Ovary (tissue), 9 donors: ENCODE results near the gene FAM98B. TPM values are rescaled to one million over a fixed set of nuclear protein-coding genes. Genes with fewer than 3 reads are reported as not detected.

Experiments used
- DNase-seq, 5 donors: peaks; one replicate each; pipeline ENCODE4 v3.0.0-alpha.2; 2019 to 2020
- H3K27ac ChIP-seq, 2 donors: fragments of 200-600 bp; one replicate each; pipeline versions ENCODE4 v1.5.1 to v1.8.0; 2019 to 2022
- H3K27me3 ChIP-seq: fragments of 200-600 bp; one replicate; pipeline ENCODE4 v1.8.0; 2022
- H3K36me3 ChIP-seq: fragments of 200-600 bp; sonication (generic); one replicate; pipeline ENCODE4 v1.5.1; 2019
- H3K4me1 ChIP-seq: one replicate; pipeline ENCODE4 v1.8.1; 2013; ENCODE audit warnings: mild to moderate bottlenecking, moderate library complexity; ENCODE audit not compliant: insufficient read depth
- H3K4me3 ChIP-seq: fragments of 200-600 bp; sonication (generic); one replicate; pipeline ENCODE4 v1.5.1; 2017
- H3K9me3 ChIP-seq, 2 donors: fragments of 200-600 bp in 1 of 2; sonication (generic) in 1 of 2; one replicate each; pipeline versions ENCODE4 v1.5.1 to v1.8.1; 2013 to 2019; ENCODE audit warnings: mild to moderate bottlenecking in 1 of 2, moderate library complexity in 1 of 2
- EP300 ChIP-seq: sonication (generic); formaldehyde crosslinking; IDR thresholded peaks from one replicate; pipeline ENCODE4 v1.6.1; 2017; ENCODE audit warnings: antibody characterized with exemption
- POLR2A ChIP-seq: fragments of 450-650 bp; IDR thresholded peaks from one replicate; pipeline ENCODE4 v1.6.1; 2017; ENCODE audit warnings: antibody characterized with exemption, mild to moderate bottlenecking, moderate library complexity
- WGBS, 3 donors: extraction: QIAGEN DNeasy Blood & Tissue Kit in 1 of 3; methylation state at CpG; one replicate each; pipeline versions ENCODE4 v1.1.5 to v1.1.7; 2013 to 2017; 5-methylcytosine and 5-hydroxymethylcytosine counted together
- intact Hi-C, 4 donors: fragments of 100-400 bp; cut with DNase I; formaldehyde crosslinking; loops; one replicate each; pipeline versions ENCODE4 v1.11.0 to v1.15.1; 2022 to 2023
- polyA plus RNA-seq, 2 donors: library from polyadenylated mRNA; stranded (reverse); fragments of 200-250 nt in 1 of 2; fragments of 350-450 nt in 1 of 2; fragmentation: Illumina TruSeq in 1 of 2; extraction: RNeasy Lipid Tissue Mini Kit (QIAGEN cat#74804) in 1 of 2; gene quantifications; one replicate each; pipeline ENCODE4 v1.2.3, GENCODE V29; 2013 to 2014
- total RNA-seq, 7 donors: library from RNA; depleted of rRNA in 2 of 7; stranded (reverse); fragments of >200 nt in 2 of 7; fragmentation: NEBNext Ultra II Directional in 3 of 7; extraction: Animal tissue kit (Norgen Biotek cat#: 25700) in 3 of 7; gene quantifications; one replicate each; pipeline versions ENCODE4 v1.1.0 to v1.2.4, GENCODE V29; 2016 to 2023
- TF ChIP-seq, protein P1 (sequence below), 3 donors: fragments of 450-650 bp in 2 of 3; fragments of 200-600 bp in 1 of 3; IDR thresholded peaks; one replicate each; pipeline versions ENCODE4 v1.5.1 to v1.8.0; 2016 to 2022; ENCODE audit warnings: antibody characterized with exemption in 3 of 3, mild to moderate bottlenecking in 1 of 3
- donor health status: DM: no; HTN: no; CAD: no; lungs with moderate emphysema.
- donor health status: DM: no; HTN: no; CAD: no.
- donor health status: Bipolar disorder and iron deficiency.
- donor health status: DM: yes; HTN: yes; CAD: no.
- donor health status: DM: no; HTN: no; CAD: no.
- donor health status: DM: yes; HTN: yes; CAD: no.

Gene FAM98B
- total and polyA plus RNA-seq, 9 donors = 9.4 to 35.3 (median 19.8) TPM

DNA sequence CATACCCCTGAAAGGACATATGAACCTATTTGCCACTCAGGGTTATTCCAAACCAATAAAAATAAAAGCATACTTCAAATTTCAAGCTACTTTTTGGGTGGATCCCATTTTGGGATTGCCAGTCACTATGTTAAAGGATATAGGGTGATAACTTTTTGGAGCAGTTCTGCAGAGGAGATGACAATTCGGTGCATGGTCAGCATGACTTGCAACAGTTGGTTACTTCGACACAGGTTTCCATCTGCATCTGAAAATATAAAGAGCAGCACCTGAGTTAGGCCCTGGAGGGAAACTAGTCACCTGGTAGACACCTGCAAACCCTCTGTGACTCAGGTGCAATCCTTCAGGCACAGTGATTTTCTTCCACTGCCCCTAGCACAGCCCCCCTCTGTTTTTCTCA is 72.2 kb downstream of the FAM98B start:
- Histone ChIP-seq H3K27ac (no peak overlapping the region), H3K4me1 (no peaks in the 10 kb centered on the region), H3K4me3 (no peak overlapping the region), H3K27me3 (no peaks in the 10 kb centered on the region), H3K9me3 (no peaks in the 10 kb centered on the region), H3K36me3 (no peaks in the 10 kb centered on the region)
- 85 to 93% (median 85%) methylated on average over 2 of the region's 2 CpGs for WGBS, 3 donors
- DNase-seq = no peak
- no peak for TF ChIP-seq EP300
- TF ChIP-seq POLR2A = no peak
- TF ChIP-seq, protein P1, sequence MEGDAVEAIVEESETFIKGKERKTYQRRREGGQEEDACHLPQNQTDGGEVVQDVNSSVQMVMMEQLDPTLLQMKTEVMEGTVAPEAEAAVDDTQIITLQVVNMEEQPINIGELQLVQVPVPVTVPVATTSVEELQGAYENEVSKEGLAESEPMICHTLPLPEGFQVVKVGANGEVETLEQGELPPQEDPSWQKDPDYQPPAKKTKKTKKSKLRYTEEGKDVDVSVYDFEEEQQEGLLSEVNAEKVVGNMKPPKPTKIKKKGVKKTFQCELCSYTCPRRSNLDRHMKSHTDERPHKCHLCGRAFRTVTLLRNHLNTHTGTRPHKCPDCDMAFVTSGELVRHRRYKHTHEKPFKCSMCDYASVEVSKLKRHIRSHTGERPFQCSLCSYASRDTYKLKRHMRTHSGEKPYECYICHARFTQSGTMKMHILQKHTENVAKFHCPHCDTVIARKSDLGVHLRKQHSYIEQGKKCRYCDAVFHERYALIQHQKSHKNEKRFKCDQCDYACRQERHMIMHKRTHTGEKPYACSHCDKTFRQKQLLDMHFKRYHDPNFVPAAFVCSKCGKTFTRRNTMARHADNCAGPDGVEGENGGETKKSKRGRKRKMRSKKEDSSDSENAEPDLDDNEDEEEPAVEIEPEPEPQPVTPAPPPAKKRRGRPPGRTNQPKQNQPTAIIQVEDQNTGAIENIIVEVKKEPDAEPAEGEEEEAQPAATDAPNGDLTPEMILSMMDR (IDR thresholded peaks at IDR 0.05) = no peak
- intact Hi-C loops = no loop called here

DNA sequence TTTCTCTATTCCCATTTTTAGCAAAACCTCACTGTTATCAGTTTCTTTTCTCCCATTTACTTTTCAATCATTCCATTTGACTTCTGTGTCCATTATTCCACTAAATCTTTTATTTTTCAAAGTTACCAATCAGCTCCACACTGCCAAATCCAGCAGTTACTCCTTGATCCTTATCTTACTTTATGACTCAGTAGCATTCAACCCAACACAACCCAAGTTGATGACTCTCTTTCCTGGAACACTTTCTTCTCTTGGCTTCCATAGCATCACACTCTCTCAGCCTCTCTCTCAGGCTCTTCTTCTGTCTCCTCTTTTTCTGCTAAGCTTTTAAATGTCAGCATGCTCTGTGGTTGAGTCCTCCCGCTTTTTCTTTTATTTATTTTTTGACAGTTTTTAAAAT is 74.4 kb downstream of the FAM98B start:
- TF ChIP-seq, protein P1 (IDR thresholded peaks at IDR 0.05) = no peak
- TF ChIP-seq POLR2A = no peak
- no peak for TF ChIP-seq EP300
- 70 to 83% (median 79%) methylated on average over 1 of the region's 1 CpG for WGBS, 3 donors
- H3K27me3 ChIP-seq = no peaks in the 10 kb centered on the region
- H3K4me3 ChIP-seq = no peak overlapping the region
- intact Hi-C loops = no loop called here
- H3K4me1 ChIP-seq = no peaks in the 10 kb centered on the region
- DNase-seq = no peak
- H3K36me3 ChIP-seq = no peaks in the 10 kb centered on the region
- H3K9me3 ChIP-seq = no peaks in the 10 kb centered on the region
- no peak overlapping the region for H3K27ac ChIP-seq

DNA sequence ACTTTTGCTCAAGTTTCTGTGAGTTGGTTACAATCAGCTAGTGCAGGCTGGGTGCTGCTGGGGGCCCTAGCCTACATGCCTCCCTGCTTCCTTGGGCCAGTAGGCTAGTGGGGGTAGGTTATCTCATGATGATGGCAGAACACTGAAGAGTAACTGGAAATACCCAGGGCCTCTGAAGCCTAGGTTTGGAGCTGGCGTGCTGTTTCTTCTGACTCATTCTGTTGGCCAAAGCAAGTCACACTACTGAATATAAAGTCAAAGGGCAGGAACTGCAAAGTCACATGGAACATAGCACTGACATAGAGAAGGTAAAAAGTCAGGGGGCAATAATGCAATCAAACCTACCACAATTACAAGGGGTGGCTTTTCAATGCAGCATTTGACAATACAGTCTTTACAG is 76.2 kb downstream of the FAM98B start:
- H3K4me1 ChIP-seq = no peaks in the 10 kb centered on the region
- TF ChIP-seq POLR2A (no peak), EP300 (no peak)
- TF ChIP-seq, protein P1 (IDR thresholded peaks at IDR 0.05) = no peak
- H3K27me3 ChIP-seq = no peaks in the 10 kb centered on the region
- H3K4me3 ChIP-seq = no peak overlapping the region
- intact Hi-C loops = no loop called here
- no peak overlapping the region for H3K27ac ChIP-seq
- H3K36me3 ChIP-seq = no peaks in the 10 kb centered on the region
- DNase-seq = no peak
- H3K9me3 ChIP-seq = no peaks in the 10 kb centered on the region
- WGBS, 3 donors = 86 to 96% (median 89%) methylated on average over 1 of the region's 1 CpG

DNA sequence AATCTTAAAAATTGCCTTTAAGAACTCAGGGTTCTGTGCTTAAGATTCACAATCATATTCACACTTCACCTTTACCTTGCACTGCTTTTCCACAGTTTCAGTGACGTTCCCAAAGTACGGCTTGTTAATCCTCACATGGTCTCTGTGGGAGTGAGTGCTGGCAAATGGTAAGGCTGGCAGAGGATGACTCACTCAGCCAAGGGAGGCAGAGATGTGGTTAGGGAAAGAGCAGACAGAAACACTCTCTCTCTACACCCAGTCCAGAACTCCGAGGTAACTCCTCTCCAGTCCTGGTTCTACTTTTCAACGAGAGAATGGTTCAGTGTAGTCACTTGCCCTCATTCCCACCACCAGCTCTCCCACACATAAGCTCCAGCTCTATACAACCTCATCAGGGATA is 77.6 kb downstream of the FAM98B start:
- H3K36me3 ChIP-seq = no peaks in the 10 kb centered on the region
- H3K9me3 ChIP-seq = no peaks in the 10 kb centered on the region
- DNase-seq = no peak
- no peak overlapping the region for H3K4me3 ChIP-seq
- TF ChIP-seq POLR2A (no peak), EP300 (no peak)
- TF ChIP-seq, protein P1 (IDR thresholded peaks at IDR 0.05) = no peak
- H3K4me1 ChIP-seq = no peaks in the 10 kb centered on the region
- H3K27ac ChIP-seq = no peak overlapping the region
- H3K27me3 ChIP-seq = no peaks in the 10 kb centered on the region
- intact Hi-C loops = no loop called here
- WGBS, 3 donors = 48 to 66% (median 57%) methylated on average over 4 of the region's 4 CpGs

DNA sequence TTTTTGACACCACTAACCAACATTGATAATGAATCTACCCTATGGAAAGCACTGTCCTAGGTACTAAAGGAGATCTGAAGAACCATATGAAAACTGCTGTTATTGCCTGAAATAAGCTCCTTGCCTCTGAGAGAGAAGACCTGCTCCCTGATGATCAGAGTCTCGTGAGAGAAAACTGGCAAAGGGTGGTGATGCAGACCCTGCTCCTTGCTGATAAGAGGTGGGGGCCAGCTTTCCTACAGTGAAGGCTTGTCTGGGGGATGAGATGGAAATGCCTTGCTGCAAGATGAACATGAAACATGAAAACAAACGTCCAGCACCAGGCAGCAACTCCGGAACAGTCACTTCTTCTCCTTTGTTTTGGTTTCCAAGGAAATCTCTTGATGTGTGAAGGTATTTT is 78.8 kb downstream of the FAM98B start:
- 69 to 76% (median 75%) methylated on average over 3 of the region's 3 CpGs for WGBS, 3 donors

More for the DNA sequence above, 78.8 kb downstream of the FAM98B start:
- Histone ChIP-seq H3K9me3 (no peaks in the 10 kb centered on the region), H3K4me3 (no peak overlapping the region), H3K27me3 (no peaks in the 10 kb centered on the region), H3K4me1 (no peaks in the 10 kb centered on the region), H3K36me3 (no peaks in the 10 kb centered on the region), H3K27ac (no peak overlapping the region)
- DNase-seq = no peak
- intact Hi-C loops = no loop called here
- TF ChIP-seq POLR2A (no peak), EP300 (no peak)
- TF ChIP-seq, protein P1 (IDR thresholded peaks at IDR 0.05) = no peak
